K562 (cell line): ENCODE results near the gene C5orf47. TPM values are rescaled to one million over a fixed set of nuclear protein-coding genes. Genes with fewer than 3 reads are reported as not detected.
A peak's percentile ranks its signal among the peaks of the same experiment; 100 is the strongest.

Experiments
- ATAC-seq: fragments of 200-7000 bp; cut with Tn5 transposase; 3 replicates; pipeline ENCODE4 v1.9.1; 2020; ENCODE audit warnings: moderate library complexity
- BruUV-seq: library from RNA; stranded (reverse); fragments of 400-500 nt; replicated peaks from 2 replicates; lab custom pipeline; 2021; lab: Mats Ljungman, UMichigan
- CTCF ChIA-PET: fragments of 300-600 bp; formaldehyde crosslinking; extraction: SDS; loops from one replicate; lab custom pipeline; 2021; ENCODE audit warnings: low intra/inter-chr PET ratio; lab: Yijun Ruan, JAX
- POLR2A ChIA-PET: fragments of 300-600, 350-650 bp; sonication (Branson Sonifier 250); formaldehyde crosslinking; extraction: SDS; loops from one replicate; lab custom pipeline; 2021; ENCODE audit warnings: antibody characterized with exemption, inconsistent platforms; lab: Yijun Ruan, JAX
- DNase-seq, 4 experiments: peaks; one replicate each; pipeline versions ENCODE4 v3.0.0 to v3.0.0-alpha.2; 2011 to 2018; ENCODE audit warnings: low spot score in 3 of 4, mixed read lengths in 3 of 4; ENCODE audit errors: extremely low read depth in 1 of 4
- FAIRE-seq: peaks from 2 replicates; lab custom pipeline; 2011; peaks lifted over from hg19 to GRCh38; lab: Jason Lieb, UNC
- H2AFZ ChIP-seq: 2 replicates; pipeline ENCODE4 v1.6.0; 2011; ENCODE audit warnings: low read depth, low read length, control low read depth, inconsistent platforms
- H3K27ac ChIP-seq: fragments of 200-600 bp; 3 replicates; pipeline ENCODE4 v1.8.0; 2011; ENCODE audit warnings: low read depth, mild to moderate bottlenecking, control low read depth, inconsistent platforms, low read length, moderate library complexity, mixed read lengths; ENCODE audit errors: extremely low read depth
- H3K27me3 ChIP-seq, 2 experiments: fragments of 300-600 bp in 1 of 2; 2 replicates in 1 of 2; 3 replicates in 1 of 2; pipeline versions ENCODE4 v1.6.0 to v1.8.0; 2011; ENCODE audit warnings: inconsistent platforms in 2 of 2, low read length in 2 of 2, mild to moderate bottlenecking in 1 of 2, mixed read lengths in 1 of 2, moderate library complexity in 1 of 2; ENCODE audit not compliant: control insufficient read depth in 2 of 2, insufficient read depth in 2 of 2
- H3K36me3 ChIP-seq: fragments of 300-600 bp; 3 replicates; pipeline ENCODE4 v1.8.0; 2011; ENCODE audit warnings: mild to moderate bottlenecking, low read length, inconsistent platforms; ENCODE audit not compliant: control insufficient read depth, insufficient read depth
- H3K4me1 ChIP-seq, 2 experiments: fragments of 200-600 bp in 1 of 2; replicated peaks in 1 of 2; 2 replicates in 1 of 2; 3 replicates in 1 of 2; pipeline versions ENCODE4 v1.5.1 to v1.8.0; 2011; ENCODE audit warnings: inconsistent platforms in 2 of 2, low read length in 2 of 2, mild to moderate bottlenecking in 1 of 2, mixed read lengths in 1 of 2, moderate library complexity in 1 of 2; ENCODE audit not compliant: control insufficient read depth in 2 of 2, insufficient read depth in 2 of 2
- H3K4me2 ChIP-seq: 2 replicates; pipeline ENCODE4 v1.6.1; 2011; ENCODE audit warnings: low read length, control low read depth, inconsistent platforms, mixed read lengths; ENCODE audit not compliant: insufficient read depth
- H3K4me3 ChIP-seq: fragments of 200-600 bp; sonication (generic), shearing (Covaris generic); 2 replicates; pipeline ENCODE4 v1.5.1; 2016; ENCODE audit warnings: control low read depth, inconsistent platforms
- H3K79me2 ChIP-seq: fragments of 200-600 bp; 3 replicates; pipeline ENCODE4 v1.8.0; 2011; ENCODE audit warnings: low read length, inconsistent platforms; ENCODE audit not compliant: control insufficient read depth, insufficient read depth
- H3K9ac ChIP-seq, 2 experiments: 2 replicates each; pipeline versions ENCODE4 v1.6.0 to v1.6.1; 2011; ENCODE audit warnings: low read depth in 2 of 2, low read length in 2 of 2, control low read depth in 1 of 2, inconsistent platforms in 1 of 2, mild to moderate bottlenecking in 1 of 2, mixed read lengths in 1 of 2; ENCODE audit not compliant: insufficient read depth in 1 of 2
- H3K9me1 ChIP-seq: one replicate; pipeline ENCODE4 v1.6.0; 2011; ENCODE audit warnings: inconsistent platforms, mild to moderate bottlenecking, low read length, moderate library complexity; ENCODE audit not compliant: control insufficient read depth, insufficient read depth
- H3K9me3 ChIP-seq: replicated peaks from 2 replicates; pipeline ENCODE4 v1.5.1; 2011; ENCODE audit warnings: low read depth, low read length, inconsistent platforms; ENCODE audit not compliant: control insufficient read depth, insufficient read depth
- H4K20me1 ChIP-seq: replicated peaks from 2 replicates; pipeline ENCODE4 v1.6.1; 2011; ENCODE audit warnings: low read length, inconsistent platforms, mixed read lengths; ENCODE audit not compliant: control insufficient read depth, insufficient read depth
- C11orf30 ChIP-seq: fragments of 450-650 bp; IDR thresholded peaks from 2 replicates; pipeline ENCODE4 v1.6.1; 2016; ENCODE audit warnings: low read depth, mild to moderate bottlenecking
- FOSL1 ChIP-seq: fragments of 200-800 bp; sonication (Bioruptor generic); conservative IDR thresholded peaks from 2 replicates; pipeline ENCODE4 v1.6.1; 2016; ENCODE audit warnings: missing genetic modification characterization, missing compliant biosample characterization
- FOXA3 ChIP-seq, 2 experiments: fragments of 450-650 bp in 1 of 2; sonication (generic) in 1 of 2; formaldehyde crosslinking; IDR thresholded peaks in 1 of 2; conservative IDR thresholded peaks in 1 of 2; 2 replicates each; pipeline versions ENCODE4 v1.4.0 to v1.8.0; 2020 to 2022; ENCODE audit warnings: mild to moderate bottlenecking in 2 of 2, missing genetic modification reagents in 1 of 2
- HMBOX1 ChIP-seq: sonication (generic); IDR thresholded peaks from 2 replicates; pipeline ENCODE4 v1.6.1; 2016
- MAFF ChIP-seq: IDR thresholded peaks from 2 replicates; pipeline ENCODE4 v1.6.1; 2012; ENCODE audit warnings: low read length, improper control_type of control experiment
- MAFG ChIP-seq: fragments of 450-650 bp; conservative IDR thresholded peaks from 2 replicates; pipeline ENCODE4 v1.6.1; 2016; ENCODE audit warnings: missing genetic modification characterization, missing compliant biosample characterization
- MAFK ChIP-seq: IDR thresholded peaks from 2 replicates; pipeline ENCODE4 v1.6.1; 2011; ENCODE audit warnings: low read length, improper control_type of control experiment
- OTX1 ChIP-seq: fragments of 450-650 bp; formaldehyde crosslinking; IDR thresholded peaks from 2 replicates; pipeline ENCODE4 v1.4.0; 2022; ENCODE audit warnings: mild to moderate bottlenecking
- ZNF12 ChIP-seq: sonication (generic); formaldehyde crosslinking; IDR thresholded peaks from 2 replicates; pipeline ENCODE4 v1.4.0; 2020; ENCODE audit warnings: mild to moderate bottlenecking, missing genetic modification reagents
- ZNF316 ChIP-seq: fragments of 450-650 bp; IDR thresholded peaks from 2 replicates; pipeline ENCODE4 v1.6.1; 2016
- WGBS: fragments of 100-300 bp; shearing (Covaris generic); methylation state at CpG from one replicate; pipeline ENCODE4 v1.1.6; 2016; ENCODE audit warnings: low coverage, mixed read lengths; ENCODE audit not compliant: insufficient coverage; ENCODE audit errors: missing lambda C conversion rate; 5-methylcytosine and 5-hydroxymethylcytosine counted together
- in situ Hi-C: fragments of 300-500 bp; cut with MboI; formaldehyde crosslinking; loops from 4 replicates; pipeline ENCODE4 v1.15.0; 2018; ENCODE audit warnings: inconsistent platforms, mixed read lengths
- intact Hi-C: fragments of 100-400 bp; cut with micrococcal nuclease; formaldehyde crosslinking; loops from 2 replicates; pipeline ENCODE4 v1.14.2; 2022
- polyA plus RNA-seq, 8 experiments: library from polyadenylated mRNA; depleted of rRNA in 4 of 8; stranded (reverse) in 5 of 8; unstranded in 3 of 8; fragments of >200 nt; fragmentation: Nextera tagmentation in 2 of 8; fragmentation: Illumina TruSeq in 1 of 8; extraction: Ambion mirVana in 2 of 8; extraction: Trizol in 1 of 8; gene quantifications; 2 replicates each; pipeline versions ENCODE4 v1.2.1 to v1.2.3, GENCODE V29; 2011 to 2014; ENCODE audit warnings: inconsistent platforms in 1 of 8, missing spikeins in 1 of 8
- total RNA-seq, 7 experiments: library from RNA; depleted of rRNA in 6 of 7; stranded (reverse); fragments of >200 nt in 6 of 7; fragmentation: Illumina TruSeq in 2 of 7; extraction: Trizol in 2 of 7; gene quantifications; 2 replicates each; pipeline versions ENCODE4 v1.2.1 to v1.2.3, GENCODE V29; 2011 to 2021; ENCODE audit warnings: low replicate concordance in 1 of 7

C5orf47 gene
- total and polyA plus RNA-seq, 9 of the 15 experiments (the other 6 are each of a cell fraction or from before 2014, with no cell fraction given) = 0.08 TPM; not detected in 8

- H3K4me3 ChIP-seq = no peak overlapping the region
- no TSS peak for BruUV-seq
- TF ChIP-seq MAFF (peak; percentile 59; the same call in 1 of the 2 replicates), C11orf30 (peak; percentile 74; the same call in 1 of the 2 replicates), MAFK (peak; percentile 50; the same call in 1 of the 2 replicates), ZNF12 (no peak), FOSL1 (tag) (no peak), HMBOX1 (no peak), FOXA3 (CRISPR knock-in tag; conservative IDR thresholded peaks at IDR 0.05 in 1 of 2, IDR thresholded peaks at IDR 0.05 in 1 of 2) (no peak), MAFG (tag) (peak; percentile 71), OTX1 (CRISPR knock-in tag) (no peak), ZNF316 (peak; percentile 87)
- TF ChIP-seq, all 486 proteins: peak for 5
- POLR2A ChIA-PET = no interaction called here
- FAIRE-seq (no peak), DNase-seq (no peak), ATAC-seq (no peak)
- 14% methylated on average over 2 of the region's 2 CpGs for WGBS
- no peak overlapping the region for H2AFZ ChIP-seq
- in situ Hi-C loops = no loop called here
- H3K4me1 ChIP-seq = no peaks in the 10 kb centered on the region
- no peak overlapping the region for H3K4me2 ChIP-seq
- H3K79me2 ChIP-seq = no peaks in the 10 kb centered on the region
- H4K20me1 ChIP-seq = no peaks in the 10 kb centered on the region
- no peaks in the 10 kb centered on the region for H3K9me1 ChIP-seq
- H3K9me3 ChIP-seq = no peaks in the 10 kb centered on the region
- CTCF ChIA-PET = no interaction called here
- no peak overlapping the region for H3K27ac ChIP-seq
- intact Hi-C loops = no loop called here
- H3K9ac ChIP-seq = no peak overlapping the region
- H3K36me3 ChIP-seq = no peaks in the 10 kb centered on the region
- peaks cover 4 to 8% of the 10 kb centered on the region in 2 experiments; a peak in 3 of 5 replicates for H3K27me3 ChIP-seq
Measured at GRCh38 chr5:174030286-174030685, 41.3 kb downstream of the C5orf47 start.
